Measurements from ENCODE around the gene ARHGEF3.

The ARHGEF3 gene

GRCh38 chr3:56795097-56795828 is 6.5 kb downstream of the ARHGEF3 start:
- no peak for DNase-seq

- DNase-seq = no peak
Observed at GRCh38 chr3:56792193-56792592, 9.6 kb downstream of the ARHGEF3 start.

DNA sequence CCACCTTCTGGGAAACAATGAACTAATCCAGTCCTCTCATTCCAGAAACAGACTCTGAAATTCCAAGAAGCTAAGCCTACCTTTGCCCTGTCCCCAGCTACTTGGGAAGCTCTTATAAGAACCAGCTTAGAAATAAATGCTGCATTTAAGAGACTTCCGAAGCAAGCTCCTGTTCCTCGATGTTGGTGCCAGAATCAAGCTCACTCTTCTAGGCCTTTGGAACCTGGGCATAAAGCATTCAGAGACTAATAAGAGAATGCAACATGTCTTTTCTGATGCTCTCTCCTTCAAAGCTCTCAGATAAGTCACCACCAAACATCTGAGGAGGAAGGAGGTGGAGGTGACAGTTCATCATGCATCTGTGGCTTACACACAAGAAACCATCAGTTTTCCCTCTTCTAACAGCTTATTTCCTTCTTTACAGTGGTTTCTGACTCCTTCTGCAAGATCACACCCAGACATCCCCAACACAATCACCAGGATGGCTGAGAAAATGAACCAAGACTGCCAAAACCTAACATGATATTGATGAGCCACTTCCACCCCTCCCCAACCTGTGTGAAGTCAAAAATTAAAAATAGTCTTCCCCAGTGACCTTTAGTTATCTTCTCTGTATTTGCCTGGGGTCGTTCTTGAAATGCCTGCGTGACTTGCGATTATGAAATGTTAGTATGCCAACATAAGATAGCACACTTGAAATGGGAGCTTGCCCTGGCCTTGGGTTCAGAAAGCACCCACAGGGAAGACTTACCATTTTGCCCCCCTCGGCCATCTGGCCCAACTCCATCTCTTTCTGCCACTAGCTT is 11.5 kb downstream of the ARHGEF3 start:
- DNase-seq = peak in 1 of 5 donors; percentile 58

- DNase-seq = no peak
Observed at GRCh38 chr3:56789076-56789475, 12.7 kb downstream of the ARHGEF3 start.

- DNase-seq = peak in 1 of 5 donors; percentile 51
Observed at GRCh38 chr3:56788521-56788920, 13.2 kb downstream of the ARHGEF3 start.

DNA sequence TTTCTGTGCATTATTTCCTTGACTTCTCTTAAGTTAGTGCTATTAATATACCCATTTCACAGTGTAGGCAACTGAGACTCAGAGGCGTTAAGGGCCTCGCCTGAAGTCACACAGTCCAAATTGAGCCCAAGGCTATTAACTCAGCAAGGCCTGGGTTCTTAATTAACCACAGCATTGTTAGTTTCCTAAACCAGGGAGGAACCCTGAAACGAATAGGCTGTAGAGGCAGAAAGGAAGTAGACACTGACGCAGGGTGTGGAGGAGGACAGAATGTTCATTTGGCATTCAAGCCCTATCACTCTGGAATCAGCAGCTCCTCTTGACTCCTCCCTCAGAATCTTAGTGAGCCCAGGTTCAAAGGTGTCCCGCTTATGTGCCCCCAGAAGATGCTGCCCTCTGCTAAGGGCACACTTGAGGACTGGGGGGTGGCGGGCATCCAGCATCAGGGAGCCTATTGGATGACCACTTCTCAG is 13.9 kb downstream of the ARHGEF3 start:
- DNase-seq = peak in 1 of 5 donors; percentile 64

DNA sequence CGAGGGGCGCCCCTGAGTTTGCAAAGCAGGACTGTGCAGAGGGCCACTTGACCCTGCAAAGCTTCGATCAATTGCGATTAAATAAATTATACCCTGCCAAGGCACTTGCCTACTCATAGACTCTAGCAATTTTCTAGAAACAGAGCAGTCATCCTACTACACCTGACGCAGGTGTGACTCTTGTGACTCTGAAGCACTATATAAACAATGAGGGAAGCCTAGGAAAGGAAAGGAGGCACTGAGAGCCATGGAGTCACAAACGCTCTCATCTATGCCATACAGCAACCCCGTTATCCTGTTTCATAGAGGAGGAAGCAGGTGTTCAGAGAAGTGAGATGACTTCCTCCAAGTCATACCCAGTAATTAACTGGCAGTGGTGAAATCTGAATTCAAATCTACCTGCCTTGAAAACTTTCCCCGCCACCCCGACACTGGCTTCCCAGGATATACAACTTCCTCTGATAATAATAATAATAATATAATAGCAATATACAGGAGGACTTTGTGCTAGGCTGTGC is 14.4 kb downstream of the ARHGEF3 start:
- DNase-seq = peak in 1 of 5 donors; percentile 58

DNA sequence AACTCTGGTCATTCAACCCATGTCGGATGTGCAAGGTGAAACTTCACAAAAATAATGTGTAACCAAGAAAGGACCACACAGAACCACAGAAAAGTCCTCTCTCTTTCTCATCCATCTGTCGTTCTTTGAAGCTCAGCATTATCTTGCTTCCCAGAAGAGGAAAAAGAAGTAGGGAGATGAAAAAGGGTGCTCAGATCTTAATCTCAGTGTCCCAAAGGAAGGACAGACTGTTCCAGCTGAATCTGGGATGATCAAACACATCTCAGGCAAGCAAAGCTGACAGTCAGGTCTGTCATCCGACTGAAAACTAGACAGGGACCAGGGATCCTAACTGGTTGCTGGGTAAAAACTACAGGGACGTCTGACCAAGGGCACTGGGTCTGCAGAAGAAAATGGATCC is 16.2 kb downstream of the ARHGEF3 start:
- DNase-seq = no peak

DNA sequence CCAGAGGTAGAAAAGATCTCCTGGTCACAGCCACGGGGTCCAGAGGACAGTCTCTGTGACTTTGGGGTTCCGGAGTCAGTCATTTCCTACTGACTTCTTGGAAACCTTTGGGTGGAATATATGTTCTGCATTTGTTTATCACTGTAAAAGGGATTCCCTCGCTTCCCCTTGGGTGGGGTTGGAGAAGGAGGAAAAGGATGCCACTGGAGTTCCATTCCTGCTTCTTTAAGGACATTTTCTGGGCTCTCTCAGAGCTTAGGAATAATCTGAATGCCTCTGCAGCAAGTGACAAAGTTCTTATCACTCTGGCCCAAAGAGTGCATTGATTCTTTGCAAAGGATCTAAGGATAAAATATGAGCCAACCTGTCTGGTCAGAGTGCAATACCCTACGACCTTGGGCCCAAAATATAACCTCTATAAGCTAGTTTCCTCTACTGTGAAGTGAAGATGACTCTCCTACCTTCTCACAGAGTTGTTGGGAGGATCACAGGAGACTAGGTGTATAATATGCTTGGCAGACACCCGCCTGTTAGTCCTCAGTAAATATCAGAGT is 17.2 kb downstream of the ARHGEF3 start:
- DNase-seq = no peak

DNA sequence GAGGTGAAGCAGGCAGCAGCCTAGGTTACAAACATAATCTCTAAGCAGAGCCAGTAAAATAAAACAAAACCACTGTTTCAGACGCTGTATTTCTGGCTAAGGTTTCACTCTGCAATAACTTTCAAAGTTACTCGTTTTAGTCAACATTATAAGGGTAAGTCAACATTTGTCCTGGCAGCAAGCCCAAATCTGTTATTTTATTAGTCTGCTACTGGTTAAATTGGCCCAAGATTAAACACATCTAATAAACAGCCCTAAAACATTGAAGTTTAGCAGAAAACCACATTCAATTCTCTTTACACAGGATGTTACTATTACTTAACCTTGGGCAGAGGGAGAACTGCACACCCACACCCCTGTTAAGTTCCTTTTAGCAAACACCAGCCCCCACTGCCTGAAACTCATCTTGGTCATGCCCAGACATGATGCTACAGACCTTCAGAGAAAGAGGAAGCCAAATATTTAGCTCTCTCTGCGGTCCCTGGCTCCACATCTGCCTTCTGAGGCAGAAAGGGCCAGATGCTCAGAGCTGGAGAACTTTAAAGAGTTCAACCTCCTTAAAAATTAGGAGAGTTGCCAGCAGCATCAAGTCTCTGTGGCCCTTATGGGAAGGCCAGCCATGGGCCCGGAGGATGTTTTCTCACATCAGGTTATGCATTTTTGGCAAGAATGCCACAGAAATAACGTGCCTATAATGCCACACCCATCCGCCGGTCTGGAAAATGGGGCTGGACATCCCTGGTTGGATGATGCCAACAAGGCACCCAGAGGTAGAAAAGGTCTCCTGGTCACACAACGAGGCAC is 17.9 kb downstream of the ARHGEF3 start:
- peak; percentile 9 to 93 (median 48) for DNase-seq

DNA sequence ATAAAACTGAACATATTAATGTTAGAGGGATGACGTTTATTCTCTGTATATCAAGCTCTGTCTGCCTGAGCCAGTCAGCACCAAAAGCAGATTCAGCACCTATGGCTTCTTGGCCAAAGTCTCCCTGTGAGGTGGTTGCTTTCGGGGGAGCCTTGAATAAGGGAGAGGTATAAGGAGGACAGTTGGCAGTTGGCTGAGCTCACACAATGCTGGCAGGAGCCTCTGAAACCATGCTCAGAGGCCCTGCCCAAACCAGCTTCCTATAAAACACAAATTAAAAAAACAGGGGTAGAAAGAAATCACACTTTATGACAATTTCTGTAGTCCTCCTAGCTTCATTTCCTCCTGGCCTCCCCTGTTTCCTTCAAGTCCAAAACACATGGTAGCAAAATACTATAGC is 18.8 kb downstream of the ARHGEF3 start:
- peak in 1 of 5 donors; percentile 59 for DNase-seq

- no peak for DNase-seq
Observed at GRCh38 chr3:56782215-56782614, 19.5 kb downstream of the ARHGEF3 start.

DNA sequence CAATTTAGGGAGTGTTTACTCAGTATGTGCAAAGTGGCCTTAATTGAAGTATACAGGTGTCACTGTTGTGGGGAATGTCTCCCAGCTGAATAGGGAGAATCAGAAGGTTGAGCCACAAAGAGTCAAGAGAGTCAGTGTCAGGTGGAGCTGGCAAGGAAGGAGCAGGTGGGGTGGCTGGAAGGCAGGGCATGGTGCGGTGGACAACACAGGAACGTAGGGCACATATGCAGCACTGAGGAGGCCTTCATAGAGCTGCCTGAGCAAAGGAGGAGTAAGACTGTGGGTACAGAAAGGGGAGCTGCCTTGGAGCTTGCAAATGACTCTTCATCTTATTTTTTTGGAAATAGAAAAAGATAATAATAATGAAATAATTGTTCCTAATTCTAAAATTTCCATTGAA is 20.0 kb downstream of the ARHGEF3 start:
- DNase-seq = no peak

DNA sequence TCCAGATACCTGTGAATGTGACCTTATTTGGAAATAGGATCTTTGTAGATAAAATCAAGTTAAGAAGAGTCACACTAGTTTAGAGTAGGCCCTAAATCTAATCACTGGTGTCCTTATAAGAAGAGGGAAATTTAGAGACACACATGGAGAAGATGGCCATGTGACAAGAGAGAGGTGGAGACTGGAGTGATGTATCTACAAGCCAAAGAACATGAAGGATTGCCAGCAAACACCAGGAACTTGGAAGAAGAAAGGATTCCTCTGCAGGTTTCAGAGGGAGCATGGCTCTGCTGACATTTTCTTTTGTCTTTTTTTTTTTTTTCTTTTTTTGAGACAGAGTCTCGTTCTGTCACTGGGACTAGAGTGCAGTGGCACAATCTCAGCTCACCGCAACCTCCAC is 20.8 kb downstream of the ARHGEF3 start:
- no peak for DNase-seq

- DNase-seq = no peak
Observed at GRCh38 chr3:56778893-56779292, 22.9 kb downstream of the ARHGEF3 start.

GRCh38 chr3:56776556-56776950 is 25.2 kb downstream of the ARHGEF3 start:
- DNase-seq = no peak

DNA sequence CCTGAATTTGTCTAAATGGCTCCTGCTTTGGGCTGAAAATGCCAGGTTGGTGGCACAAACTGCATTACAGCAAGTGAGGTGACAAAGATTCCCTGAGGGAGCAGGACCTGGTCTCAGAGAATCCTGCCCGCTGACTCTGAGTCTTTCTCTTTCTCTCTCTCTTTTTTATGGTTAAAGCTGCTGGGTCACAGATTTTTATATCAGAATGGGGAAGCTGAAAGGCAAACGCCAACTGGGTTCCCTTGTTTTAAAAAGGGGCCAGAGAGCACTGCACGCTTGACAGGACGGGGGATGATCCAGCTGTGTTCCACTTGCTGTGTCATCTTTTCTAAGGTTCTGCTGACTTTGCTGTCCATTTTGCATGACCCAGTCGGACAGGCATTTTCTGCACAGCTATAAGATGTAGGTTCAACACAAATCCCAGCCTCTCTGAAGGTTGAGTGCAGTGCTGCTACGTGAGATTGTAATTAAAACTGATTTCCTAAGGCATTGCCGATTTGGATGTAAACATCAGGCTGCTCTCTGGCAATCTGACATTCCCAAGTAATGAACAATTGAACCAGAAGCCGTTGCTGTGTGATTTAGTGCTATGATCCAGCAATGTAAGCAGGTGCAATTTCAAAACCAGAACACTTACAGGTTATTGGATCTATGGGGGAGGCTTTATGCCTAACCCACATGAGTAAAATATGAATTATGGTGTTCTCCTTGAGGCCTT is 25.8 kb downstream of the ARHGEF3 start:
- DNase-seq = no peak

- no peak for DNase-seq
Observed at GRCh38 chr3:56775445-56775837, 26.3 kb downstream of the ARHGEF3 start.

- DNase-seq = no peak
Observed at GRCh38 chr3:56773986-56774385, 27.8 kb downstream of the ARHGEF3 start.

DNA sequence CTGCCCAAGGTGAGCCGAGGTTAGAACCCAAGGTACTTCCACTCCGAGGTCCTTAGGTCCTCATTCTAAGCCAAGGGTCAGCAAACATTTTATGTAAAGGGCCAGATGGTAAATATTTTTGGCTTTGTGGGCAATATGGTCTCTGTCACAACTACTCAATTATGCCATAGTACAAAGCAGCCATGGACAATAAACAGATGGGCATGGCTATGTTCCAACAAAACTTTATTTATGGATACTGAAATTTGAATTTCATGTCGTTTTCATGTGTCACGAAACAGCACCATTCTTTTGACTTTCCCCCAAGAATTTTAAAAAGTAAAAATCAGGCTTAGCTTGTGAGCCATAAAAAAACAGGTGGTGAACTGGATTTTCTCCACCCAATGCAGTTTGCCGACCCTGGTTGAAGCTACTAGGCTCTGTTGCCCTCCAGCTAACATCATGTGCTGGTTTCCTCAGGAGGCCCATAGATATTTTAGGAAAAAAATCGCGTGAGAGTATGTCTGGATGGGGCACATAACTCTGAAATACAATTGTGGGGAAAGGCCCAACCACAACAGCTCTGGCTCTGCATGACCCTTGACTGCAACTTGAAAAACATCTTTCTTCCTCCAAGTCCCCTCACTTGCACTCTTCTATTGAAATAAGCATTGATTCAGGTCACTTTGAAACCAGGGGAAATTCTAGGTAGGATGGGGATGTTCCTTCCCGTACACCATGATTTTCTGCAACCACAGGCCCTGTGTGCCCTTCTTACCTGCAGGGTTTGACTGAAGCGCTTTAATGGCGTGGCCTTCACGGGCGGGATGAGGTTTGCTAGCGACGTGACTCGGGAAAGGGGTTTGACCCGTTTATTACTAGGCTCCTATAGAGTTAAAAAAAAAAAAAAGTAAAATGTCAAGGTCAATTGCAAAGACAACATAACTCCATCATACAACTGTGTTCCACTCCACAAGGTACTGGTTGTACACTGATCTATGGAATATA is 28.5 kb downstream of the ARHGEF3 start:
- DNase-seq = no peak

DNA sequence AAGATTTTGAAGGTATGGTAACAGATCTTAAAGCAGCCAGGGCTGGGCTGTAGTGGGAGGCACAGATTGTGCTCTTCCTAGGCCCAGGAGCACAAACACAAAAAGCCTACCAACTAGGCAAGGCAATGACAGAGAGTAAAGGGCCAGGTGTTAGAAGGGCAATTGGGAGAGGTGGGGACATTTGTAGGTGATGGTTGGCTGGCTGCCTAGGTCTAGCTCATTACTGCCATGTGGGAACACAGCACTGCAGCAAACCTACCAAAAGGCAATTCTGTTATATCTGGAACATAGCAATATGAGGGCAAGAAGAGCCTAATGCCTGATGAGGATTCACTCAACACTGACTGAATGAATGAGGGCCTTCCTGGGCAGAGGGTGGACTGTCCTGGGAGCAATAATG is 30.4 kb downstream of the ARHGEF3 start:
- no peak for DNase-seq

Data from T-helper 1 cell (primary cell).